GM23338 (cell line): ENCODE measurements around the gene AJUBA. TPM values are rescaled to one million over a fixed set of nuclear protein-coding genes. Genes with fewer than 3 reads are reported as not detected.

ENCODE experiments used
- ATAC-seq: fragments of 200-7000 bp; cut with Tn5 transposase; 3 replicates; pipeline ENCODE4 v1.9.1; 2020
- DNase-seq: peaks from one replicate; pipeline ENCODE4 v3.0.0-alpha.2; 2015; ENCODE audit warnings: low spot score
- H2AFZ ChIP-seq: fragments of 200-600 bp; sonication (generic); 2 replicates; pipeline ENCODE4 v1.8.0; 2016; ENCODE audit warnings: antibody characterized with exemption, mild to moderate bottlenecking, moderate library complexity
- H3F3A ChIP-seq: fragments of 200-600 bp; sonication (generic); replicated peaks from 2 replicates; pipeline ENCODE4 v1.8.0; 2017; ENCODE audit warnings: antibody characterized with exemption, mixed run types, low read depth
- H3K27ac ChIP-seq: fragments of 200-600 bp; sonication (generic); 2 replicates; pipeline ENCODE4 v1.6.1; 2016; ENCODE audit warnings: low read depth
- H3K27me3 ChIP-seq: fragments of 200-600 bp; sonication (generic); 2 replicates; pipeline ENCODE4 v1.8.0; 2016; ENCODE audit warnings: mild to moderate bottlenecking, mixed run types, moderate library complexity; ENCODE audit not compliant: insufficient read depth
- H3K36me3 ChIP-seq: fragments of 200-600 bp; sonication (generic); 2 replicates; pipeline ENCODE4 v1.8.0; 2016; ENCODE audit warnings: mild to moderate bottlenecking; ENCODE audit not compliant: insufficient read depth
- H3K4me1 ChIP-seq: fragments of 200-600 bp; sonication (generic); 2 replicates; pipeline ENCODE4 v1.8.0; 2016; ENCODE audit warnings: mild to moderate bottlenecking, moderate library complexity; ENCODE audit not compliant: insufficient read depth
- H3K4me2 ChIP-seq: fragments of 200-600 bp; sonication (generic); 2 replicates; pipeline ENCODE4 v1.7.1; 2017; ENCODE audit warnings: mixed run types
- H3K4me3 ChIP-seq: fragments of 200-600 bp; sonication (generic); 2 replicates; pipeline ENCODE4 v1.6.1; 2016; ENCODE audit warnings: mixed run types
- H3K79me2 ChIP-seq: fragments of 200-600 bp; sonication (generic); replicated peaks from 2 replicates; pipeline ENCODE4 v1.8.0; 2017; ENCODE audit warnings: mild to moderate bottlenecking; ENCODE audit not compliant: insufficient read depth
- H3K9me2 ChIP-seq: fragments of 200-600 bp; sonication (generic); 2 replicates; pipeline ENCODE4 v1.8.0; 2017; ENCODE audit not compliant: insufficient read depth
- H4K20me1 ChIP-seq: fragments of 200-600 bp; sonication (generic); replicated peaks from 2 replicates; pipeline ENCODE4 v1.8.0; 2017; ENCODE audit warnings: mild to moderate bottlenecking; ENCODE audit not compliant: insufficient read depth
- H3K27ac Mint-ChIP-seq: 2 replicates; pipeline ENCODE4 v1.8.0; 2020; ENCODE audit warnings: inconsistent platforms, mild to moderate bottlenecking, moderate library complexity, mixed read lengths
- H3K27me3 Mint-ChIP-seq: 3 replicates; pipeline ENCODE4 v1.8.0; 2022; ENCODE audit warnings: low read depth, mild to moderate bottlenecking, moderate library complexity, mixed read lengths, inconsistent platforms; ENCODE audit not compliant: insufficient read depth, poor library complexity
- H3K36me3 Mint-ChIP-seq: 3 replicates; pipeline ENCODE4 v1.8.0; 2021; ENCODE audit warnings: low read depth, mild to moderate bottlenecking, inconsistent platforms, moderate library complexity, mixed read lengths
- H3K4me1 Mint-ChIP-seq: 3 replicates; pipeline ENCODE4 v1.8.0; 2020; ENCODE audit warnings: mild to moderate bottlenecking, inconsistent platforms, mixed read lengths
- H3K4me3 Mint-ChIP-seq: 3 replicates; pipeline ENCODE4 v1.8.0; 2021; ENCODE audit warnings: moderate library complexity, mild to moderate bottlenecking, inconsistent platforms, mixed read lengths
- H3K9me3 Mint-ChIP-seq: 3 replicates; pipeline ENCODE4 v1.8.0; 2020; ENCODE audit warnings: moderate library complexity, mild to moderate bottlenecking, inconsistent platforms, mixed read lengths
- CREB1 ChIP-seq: fragments of 250-450 bp; sonication (Bioruptor Pico); IDR thresholded peaks from 2 replicates; pipeline ENCODE4 v1.5.0; 2020; ENCODE audit warnings: low read depth, mild to moderate bottlenecking, moderate library complexity
- EZH2 ChIP-seq: fragments of 200-600 bp; sonication (generic); IDR thresholded peaks from one replicate; pipeline ENCODE4 v1.8.0; 2017; ENCODE audit warnings: antibody characterized with exemption, mild to moderate bottlenecking, low read depth; ENCODE audit not compliant: unreplicated experiment
- EZH2phosphoT487 ChIP-seq: fragments of 200-600 bp; sonication (generic); IDR thresholded peaks from one replicate; pipeline ENCODE4 v1.8.1; 2018; ENCODE audit warnings: antibody characterized with exemption; ENCODE audit not compliant: unreplicated experiment
- JUNB ChIP-seq: IDR thresholded peaks from one replicate; pipeline ENCODE4 v1.6.1; 2016; ENCODE audit warnings: antibody characterized with exemption; ENCODE audit not compliant: unreplicated experiment
- NANOG ChIP-seq: IDR thresholded peaks from 2 replicates; pipeline ENCODE4 v1.6.1; 2016; ENCODE audit warnings: antibody characterized with exemption, borderline replicate concordance
- POLR2AphosphoS5 ChIP-seq: IDR thresholded peaks from 2 replicates; pipeline ENCODE4 v1.6.1; 2016; ENCODE audit warnings: antibody characterized with exemption, low read depth
- REST ChIP-seq: IDR thresholded peaks from one replicate; pipeline ENCODE4 v1.6.1; 2018; ENCODE audit warnings: antibody characterized with exemption; ENCODE audit not compliant: unreplicated experiment
- STAT1 ChIP-seq: IDR thresholded peaks from one replicate; pipeline ENCODE4 v1.6.1; 2016; ENCODE audit warnings: antibody characterized with exemption; ENCODE audit not compliant: unreplicated experiment
- ZNF114 ChIP-seq: fragments of 250-450 bp; sonication (Bioruptor Pico); IDR thresholded peaks from 2 replicates; pipeline ENCODE4 v1.5.0; 2020; ENCODE audit warnings: mild to moderate bottlenecking, moderate library complexity
- ZNF331 ChIP-seq: fragments of 250-450 bp; sonication (Bioruptor Pico); IDR thresholded peaks from 2 replicates; pipeline ENCODE4 v1.5.0; 2020; ENCODE audit warnings: low read depth, mild to moderate bottlenecking, moderate library complexity
- polyA plus RNA-seq: library from polyadenylated mRNA; unstranded; fragments of >200 nt; fragmentation: Nextera tagmentation; extraction: Ambion mirVana; gene quantifications from 2 replicates; pipeline ENCODE4 v1.2.1, GENCODE V29; 2016
- total RNA-seq: library from RNA; depleted of rRNA; stranded (reverse); fragments of >200 nt; shearing (Covaris generic); gene quantifications from 2 replicates; pipeline ENCODE4 v1.2.3, GENCODE V29; 2014
- TF ChIP-seq, protein P1 (sequence below), 2 experiments: fragments of 200-600 bp in 1 of 2; sonication (generic) in 1 of 2; conservative IDR thresholded peaks; 2 replicates each; pipeline versions ENCODE4 v1.5.1 to v1.6.1; 2016 to 2017; ENCODE audit warnings: antibody characterized with exemption in 2 of 2, low read depth in 2 of 2, mild to moderate bottlenecking in 2 of 2, moderate library complexity in 1 of 2

The AJUBA gene
- total and polyA plus RNA-seq, 2 experiments from 2014 or later = 11.8 to 55.9 TPM

DNA sequence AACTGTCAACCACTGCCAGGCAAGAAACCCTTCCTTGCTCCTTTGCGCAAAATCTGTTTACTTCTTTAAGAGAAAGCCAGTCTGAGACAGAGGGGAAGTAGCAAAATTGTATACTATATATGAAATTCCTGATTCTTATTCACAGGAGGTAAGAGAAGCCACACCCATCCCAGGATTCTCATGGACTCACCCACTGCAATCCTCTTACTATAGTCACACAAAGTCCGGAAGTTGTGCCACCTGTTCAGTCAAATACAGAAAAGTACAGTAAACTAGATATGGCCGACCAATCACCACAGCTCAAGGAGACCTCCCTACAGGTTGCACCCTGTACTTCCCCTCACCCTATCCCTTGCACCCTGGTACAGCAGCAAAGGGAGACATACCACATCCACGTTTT lies 56.0 kb downstream of the AJUBA start:
- Histone ChIP-seq H3K27ac (no peak overlapping the region), H3K9me2 (no peaks in the 10 kb centered on the region), H3F3A (peaks cover 16% of the 10 kb centered on the region), H4K20me1 (peaks cover 3% of the 10 kb centered on the region; the same call in 1 of the 2 replicates), H3K36me3 (peaks cover 50% of the 10 kb centered on the region), H3K4me2 (no peak overlapping the region), H3K4me1 (peaks cover 7% of the 10 kb centered on the region), H3K79me2 (peaks cover 23% of the 10 kb centered on the region), H2AFZ (no peak overlapping the region), H3K27me3 (no peaks in the 10 kb centered on the region), H3K4me3 (no peak overlapping the region)
- ATAC-seq (no peak), DNase-seq (no peak)
- TF ChIP-seq REST (no peak), JUNB (no peak), ZNF331 (CRISPR knock-in tag) (no peak), CREB1 (CRISPR knock-in tag) (no peak), STAT1 (no peak), POLR2AphosphoS5 (no peak), EZH2phosphoT487 (no peak), NANOG (no peak), EZH2 (no peak)
- TF ChIP-seq, protein P1, sequence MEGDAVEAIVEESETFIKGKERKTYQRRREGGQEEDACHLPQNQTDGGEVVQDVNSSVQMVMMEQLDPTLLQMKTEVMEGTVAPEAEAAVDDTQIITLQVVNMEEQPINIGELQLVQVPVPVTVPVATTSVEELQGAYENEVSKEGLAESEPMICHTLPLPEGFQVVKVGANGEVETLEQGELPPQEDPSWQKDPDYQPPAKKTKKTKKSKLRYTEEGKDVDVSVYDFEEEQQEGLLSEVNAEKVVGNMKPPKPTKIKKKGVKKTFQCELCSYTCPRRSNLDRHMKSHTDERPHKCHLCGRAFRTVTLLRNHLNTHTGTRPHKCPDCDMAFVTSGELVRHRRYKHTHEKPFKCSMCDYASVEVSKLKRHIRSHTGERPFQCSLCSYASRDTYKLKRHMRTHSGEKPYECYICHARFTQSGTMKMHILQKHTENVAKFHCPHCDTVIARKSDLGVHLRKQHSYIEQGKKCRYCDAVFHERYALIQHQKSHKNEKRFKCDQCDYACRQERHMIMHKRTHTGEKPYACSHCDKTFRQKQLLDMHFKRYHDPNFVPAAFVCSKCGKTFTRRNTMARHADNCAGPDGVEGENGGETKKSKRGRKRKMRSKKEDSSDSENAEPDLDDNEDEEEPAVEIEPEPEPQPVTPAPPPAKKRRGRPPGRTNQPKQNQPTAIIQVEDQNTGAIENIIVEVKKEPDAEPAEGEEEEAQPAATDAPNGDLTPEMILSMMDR (conservative IDR thresholded peaks at IDR 0.05; ENCODE audit: low read depth in 2 of 2) = no peak
- peaks cover 6% of the 10 kb centered on the region; the same call in 2 of the 3 replicates for H3K4me1 Mint-ChIP-seq
- peaks cover 2% of the 10 kb centered on the region for H3K27me3 Mint-ChIP-seq
- no peaks in the 10 kb centered on the region for H3K9me3 Mint-ChIP-seq
- no peak overlapping the region for H3K27ac Mint-ChIP-seq
- peaks cover 59% of the 10 kb centered on the region for H3K36me3 Mint-ChIP-seq
- no peak overlapping the region for H3K4me3 Mint-ChIP-seq

DNA sequence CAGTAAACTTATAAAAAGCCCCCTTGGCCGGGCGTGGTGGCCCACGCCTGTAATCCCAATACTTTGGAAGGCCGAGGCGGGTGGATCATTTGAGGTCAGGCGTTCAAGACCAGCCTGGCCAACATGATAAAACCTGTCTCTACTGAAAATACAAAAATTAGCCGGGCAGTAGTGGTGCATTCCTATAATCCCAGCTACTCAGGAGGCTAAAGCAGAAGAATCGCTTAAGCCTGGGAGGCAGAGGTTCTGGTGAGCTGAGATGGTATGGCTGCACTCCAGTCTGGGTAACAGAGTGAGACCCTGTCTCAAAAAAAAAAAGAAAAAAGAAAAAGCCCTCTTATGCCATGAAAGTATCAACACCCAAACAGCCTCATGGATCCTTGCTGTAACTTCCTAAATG lies 56.8 kb downstream of the AJUBA start:
- Histone ChIP-seq H3K4me2 (no peak overlapping the region), H3K79me2 (peaks cover 23% of the 10 kb centered on the region), H3K4me3 (no peak overlapping the region), H2AFZ (no peak overlapping the region), H3K9me2 (no peaks in the 10 kb centered on the region), H3F3A (peaks cover 17% of the 10 kb centered on the region), H3K4me1 (peaks cover 7% of the 10 kb centered on the region), H3K27ac (no peak overlapping the region), H4K20me1 (peaks cover 3% of the 10 kb centered on the region; the same call in 1 of the 2 replicates), H3K27me3 (no peaks in the 10 kb centered on the region), H3K36me3 (peaks cover 56% of the 10 kb centered on the region)
- H3K4me1 Mint-ChIP-seq = peaks cover 6% of the 10 kb centered on the region; the same call in 2 of the 3 replicates
- DNase-seq (no peak), ATAC-seq (no peak)
- H3K36me3 Mint-ChIP-seq = peaks cover 68% of the 10 kb centered on the region
- no peak overlapping the region for H3K4me3 Mint-ChIP-seq
- H3K9me3 Mint-ChIP-seq = no peaks in the 10 kb centered on the region
- H3K27ac Mint-ChIP-seq = no peak overlapping the region
- H3K27me3 Mint-ChIP-seq = peaks cover 2% of the 10 kb centered on the region
- TF ChIP-seq ZNF114 (CRISPR knock-in tag) = no peak
- TF ChIP-seq REST = no peak
